Omental fat pad (tissue), 4 donors: ENCODE measurements around the gene CDIPT. TPM values are rescaled to one million over a fixed set of nuclear protein-coding genes. Genes with fewer than 3 reads are reported as not detected.
"Not testable (repeated sequence)": the region's sequence is repeated elsewhere in the genome, so short reads cannot be mapped to it uniquely, and the experiment has no call there.

ENCODE experiments used
- ATAC-seq: fragments of 150-250 bp; one replicate; pipeline ENCODE4 v1.9.1; 2016; ENCODE audit warnings: mild to moderate bottlenecking, moderate library complexity; ENCODE audit not compliant: low FRiP score
- DNase-seq: peaks from one replicate; pipeline ENCODE4 v3.0.0-alpha.2; 2019; ENCODE audit warnings: low spot score
- CTCF ChIP-seq, 3 donors: fragments of 450-650 bp; IDR thresholded peaks; one replicate each; pipeline ENCODE4 v1.5.1; 2016 to 2017; ENCODE audit warnings: antibody characterized with exemption in 3 of 3, mild to moderate bottlenecking in 3 of 3, moderate library complexity in 2 of 3
- total RNA-seq, 4 donors: library from RNA; depleted of rRNA; stranded (reverse); fragments of >200 nt; gene quantifications; one replicate each; pipeline ENCODE4 v1.1.0, GENCODE V29; 2016

CDIPT gene
- total RNA-seq, 4 donors from 2014 or later: 101 to 156 (median 104) TPM

- DNase-seq (no peak), ATAC-seq (no peak)
- no peak for TF ChIP-seq CTCF (IDR thresholded peaks at IDR 0.05)
These were observed 21.4 kb downstream of the CDIPT start for GRCh38 chr16:29841631-29842030.

- DNase-seq (no peak), ATAC-seq (no peak)
- no peak for TF ChIP-seq CTCF (IDR thresholded peaks at IDR 0.05)
These were observed 22.8 kb downstream of the CDIPT start for GRCh38 chr16:29840240-29840639.

- no peak for TF ChIP-seq CTCF (IDR thresholded peaks at IDR 0.05)
- DNase-seq (no peak), ATAC-seq (no peak)
These were observed 23.2 kb downstream of the CDIPT start for GRCh38 chr16:29839822-29840221.

- ATAC-seq (no peak), DNase-seq (no peak)
- no peak for TF ChIP-seq CTCF (IDR thresholded peaks at IDR 0.05)
These were observed 25.2 kb downstream of the CDIPT start for GRCh38 chr16:29837841-29838240.

GRCh38 chr16:29836623-29837022 is 26.4 kb downstream of the CDIPT start:
- no peak for ATAC-seq
- TF ChIP-seq CTCF (IDR thresholded peaks at IDR 0.05): no peak
- no peak for DNase-seq

- TF ChIP-seq CTCF (IDR thresholded peaks at IDR 0.05): no peak
- ATAC-seq: no peak
- no peak for DNase-seq
These were observed 27.1 kb downstream of the CDIPT start for GRCh38 chr16:29835926-29836325.

GRCh38 chr16:29834079-29834478 is 28.9 kb downstream of the CDIPT start:
- TF ChIP-seq CTCF (IDR thresholded peaks at IDR 0.05): no peak
- ATAC-seq (no peak), DNase-seq (no peak)

GRCh38 chr16:29833219-29833618 is 29.8 kb downstream of the CDIPT start:
- ATAC-seq, DNase-seq: not testable (repeated sequence)
